ENCODE results near the gene OR10K2.
"Not testable (repeated sequence)": the region's sequence is repeated elsewhere in the genome, so short reads cannot be mapped to it uniquely, and the experiment has no call there.

The OR10K2 gene

DNA sequence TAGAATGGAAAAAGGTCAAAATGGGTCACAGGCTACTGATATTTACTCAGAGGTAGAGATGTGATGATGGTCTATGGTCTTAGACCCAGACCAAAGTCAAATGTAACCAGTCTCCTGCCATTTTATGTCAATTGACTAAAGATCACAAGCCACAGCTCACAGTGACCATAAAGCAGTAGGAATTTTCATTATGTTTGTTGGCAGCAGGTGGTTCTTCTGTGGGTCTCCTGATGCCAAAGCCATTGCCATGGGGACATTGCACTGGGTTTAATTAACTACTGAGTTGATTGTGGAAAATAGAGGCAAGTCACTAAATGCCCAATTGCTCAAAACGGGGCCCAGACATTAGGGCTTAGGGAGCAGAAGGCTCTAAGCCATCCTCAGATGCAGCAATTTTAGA, at the start of gene OR10K2:
Gene OR10K2 (minus strand): TSS at position 101 of the 400 bp plus-strand sequence. CDS start 5,371 bp downstream, outside the sequence.
- no peak for DNase-seq

- DNase-seq, result no peak
These were observed 45.9 kb upstream of the OR10K2 start, which contains the start of gene OR10R2 for GRCh38 chr1:158471920-158472319. Gene OR10R2 (plus strand): TSS chr1:158472220. CDS start chr1:158472326, 106 bp downstream.

- DNase-seq, result no peak
These were observed 35.5 kb upstream of the OR10K2 start, which contains the start of gene OR10K1 for GRCh38 chr1:158461534-158461933. Gene OR10K1 (plus strand): TSS chr1:158461834. CDS start chr1:158465562, 3,728 bp downstream.

DNA sequence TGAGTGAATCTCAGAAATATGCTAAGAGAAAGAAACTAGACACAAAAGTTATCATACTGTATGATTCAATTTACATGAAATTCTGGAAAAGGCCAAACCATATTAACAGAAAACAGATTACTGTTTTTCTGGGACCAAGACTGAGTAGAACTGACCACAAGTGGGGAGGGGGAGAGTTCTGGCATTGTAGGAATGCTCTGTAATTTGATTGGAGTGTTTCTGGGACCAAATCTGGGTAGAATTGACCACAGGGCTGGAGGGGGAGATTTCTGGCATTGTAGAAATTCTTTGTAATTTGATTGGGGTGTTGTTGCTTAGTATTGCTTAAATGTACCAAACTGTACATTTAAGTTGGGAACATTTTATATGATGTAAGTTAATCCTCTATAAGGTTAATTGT, 32.2 kb upstream of the OR10K2 start:
- no peak for DNase-seq

- no peak for DNase-seq
These were observed 31.2 kb upstream of the OR10K2 start for GRCh38 chr1:158457246-158457645.

DNA sequence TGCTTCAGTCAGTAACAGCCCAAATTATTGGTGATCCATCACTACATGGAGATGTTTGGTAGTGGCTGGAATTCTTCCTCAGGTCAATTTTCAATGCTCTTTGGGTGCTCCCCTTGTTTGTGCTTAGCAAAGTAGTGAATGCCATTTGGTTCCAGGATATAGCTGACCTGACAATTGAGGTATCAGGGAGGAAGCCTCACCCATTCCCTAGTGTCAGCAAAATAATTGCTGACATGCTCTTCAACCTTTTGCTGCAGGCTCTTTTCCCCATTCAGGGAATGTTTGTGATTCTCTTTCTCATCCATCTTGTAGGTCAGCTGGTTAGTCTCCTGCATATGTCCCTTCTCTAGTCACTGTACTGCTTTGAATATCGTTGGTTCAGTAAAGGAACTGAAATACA, 28.5 kb upstream of the OR10K2 start:
- DNase-seq, result no peak

DNA sequence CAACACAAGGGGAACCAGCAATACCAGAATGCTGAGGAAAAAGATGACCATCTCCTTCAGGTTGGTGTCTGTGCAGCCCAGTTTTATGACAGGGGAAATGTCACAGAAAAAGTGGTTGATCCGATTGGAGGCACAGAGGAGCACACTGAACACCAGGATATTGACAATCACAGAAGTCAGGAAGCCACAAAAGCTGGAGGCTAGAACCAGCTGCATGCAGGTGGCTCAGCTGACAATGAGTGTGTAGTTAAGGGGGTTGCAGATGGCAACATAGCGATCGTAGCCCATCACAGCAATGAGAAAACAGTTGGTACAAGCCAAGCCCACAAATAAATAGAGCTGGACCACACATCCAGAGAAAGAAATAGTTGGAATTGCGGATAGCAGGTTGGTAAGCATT, 19.3 kb upstream of the OR10K2 start:
- DNase-seq, result no peak

- DNase-seq, result no peak
These were observed 8.7 kb upstream of the OR10K2 start for GRCh38 chr1:158434741-158435140.

DNA sequence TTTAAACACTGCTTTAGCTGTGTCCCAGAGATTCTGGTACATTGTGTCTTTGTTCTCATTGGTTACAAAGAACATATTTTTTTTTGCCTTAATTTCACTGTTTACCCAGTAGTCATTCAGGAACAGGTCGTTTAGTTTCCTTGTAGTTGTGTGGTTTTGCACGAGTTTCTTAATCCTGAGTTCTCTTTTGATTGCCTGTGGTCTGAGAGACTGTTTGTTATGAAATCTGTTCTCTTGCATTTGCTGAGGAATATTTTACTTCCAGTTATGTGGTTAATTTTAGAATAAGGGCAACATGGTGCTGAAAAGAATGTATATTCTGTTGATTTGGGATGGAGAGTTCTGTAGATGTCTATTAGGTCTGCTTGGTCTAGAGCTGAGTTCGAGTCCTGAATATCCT, 4.1 kb upstream of the OR10K2 start:
- not testable (repeated sequence) for DNase-seq

- DNase-seq, result no peak
These were observed 1.0 kb downstream of the OR10K2 start for GRCh38 chr1:158425027-158425426.

DNA sequence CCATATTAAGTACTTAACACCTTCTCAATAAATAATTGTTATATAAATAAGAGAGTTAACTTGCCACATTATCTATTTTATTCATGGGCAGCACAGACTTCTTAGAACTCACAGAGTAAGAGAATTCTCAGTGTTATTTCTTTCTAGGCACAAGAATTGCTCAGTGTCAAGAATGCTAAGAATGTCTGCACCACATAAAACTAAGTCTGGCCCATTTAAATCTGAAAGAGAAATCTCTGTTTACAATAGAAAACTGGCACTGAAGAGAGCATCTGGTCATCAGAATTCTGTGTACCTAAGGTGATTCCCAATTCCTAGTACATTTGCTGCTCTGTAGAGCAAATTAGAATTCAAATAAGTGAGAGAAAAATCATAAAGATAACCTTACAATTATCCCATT, 3.8 kb downstream of the OR10K2 start:
- DNase-seq, result no peak

- no peak for DNase-seq
These were observed 8.5 kb downstream of the OR10K2 start for GRCh38 chr1:158417586-158417985.

GRCh38 chr1:158414651-158415345, 11.2 kb downstream of the OR10K2 start:
- DNase-seq, result no peak

DNA sequence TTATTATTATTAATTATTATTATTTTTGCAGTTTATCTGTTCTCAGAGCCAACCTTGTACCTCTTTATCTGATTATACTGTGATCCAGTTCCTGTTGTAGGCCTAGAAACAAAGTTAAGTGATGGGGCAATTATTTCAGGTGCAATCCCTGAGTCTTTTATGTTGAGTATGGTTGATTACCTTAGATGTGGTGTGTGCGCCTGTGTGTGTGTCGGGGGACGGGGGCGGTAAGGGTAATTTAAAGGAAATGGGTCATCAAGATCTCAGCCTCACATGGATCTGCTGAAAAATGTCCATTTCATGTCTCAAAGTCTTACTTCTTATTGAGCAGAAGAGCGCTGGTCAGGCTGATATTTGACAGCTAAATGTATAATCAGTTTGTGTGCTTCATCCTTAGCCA, 18.9 kb downstream of the OR10K2 start:
- no peak for DNase-seq

DNA sequence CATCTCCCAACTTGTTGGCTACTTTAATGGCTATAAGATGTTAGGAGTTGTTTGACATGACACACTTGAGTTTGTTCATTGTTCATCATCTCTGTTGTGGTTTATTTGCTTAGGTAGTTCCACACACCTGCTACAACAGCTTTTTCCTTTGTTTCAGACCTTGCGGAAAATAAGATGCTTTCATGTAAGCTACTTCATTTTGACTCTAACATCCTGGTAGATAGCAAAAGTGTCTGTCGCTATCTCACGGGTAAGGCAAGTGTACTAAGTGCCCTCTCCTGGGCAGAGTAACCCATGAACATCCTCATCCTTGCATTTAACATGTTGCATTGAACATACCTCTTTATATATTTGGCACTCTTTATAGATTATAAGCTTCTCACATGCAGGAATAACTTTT, 25.2 kb downstream of the OR10K2 start:
- peak; percentile 62 for DNase-seq

DNA sequence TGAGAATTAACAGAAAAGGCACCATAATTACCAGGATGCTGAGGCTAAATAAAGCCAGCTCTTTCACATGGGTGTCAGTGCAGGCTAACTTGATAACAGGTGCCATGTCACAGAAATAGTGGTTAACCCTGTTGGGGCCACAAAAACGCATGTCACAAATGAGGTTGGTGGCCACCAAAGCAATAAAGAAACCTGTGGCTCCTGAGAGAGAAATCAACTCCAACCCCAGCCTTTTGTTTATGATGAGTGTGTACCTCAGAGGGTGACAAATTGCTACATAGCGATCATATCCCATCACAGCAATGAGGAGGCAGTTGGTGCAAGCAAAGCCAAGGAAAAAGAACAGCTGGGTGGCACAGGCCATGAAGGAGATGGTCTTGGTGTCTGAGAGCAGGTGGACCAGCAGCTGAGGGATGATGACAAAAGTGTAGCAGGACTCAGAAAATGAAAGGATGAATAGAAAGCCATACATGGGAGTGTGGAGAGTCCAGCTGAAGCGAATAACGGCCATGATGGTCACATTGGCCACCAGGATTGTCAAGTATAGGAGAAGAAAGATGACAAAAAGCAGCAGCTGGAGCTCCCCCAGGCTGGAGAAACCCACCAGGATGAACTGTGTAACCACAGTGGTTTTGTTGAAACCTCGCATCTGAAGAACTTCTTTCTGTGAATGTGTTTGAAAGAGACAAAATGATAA, 27.1 kb downstream of the OR10K2 start, which contains the start of gene OR10T2:
Gene OR10T2 (minus strand): TSS at position 649 of the 697 bp plus-strand sequence. CDS start 0 bp downstream, at position 649.
- DNase-seq, result no peak

- DNase-seq, result no peak
These were observed 29.4 kb downstream of the OR10K2 start for GRCh38 chr1:158396646-158397045.

GRCh38 chr1:158393476-158393875, 32.6 kb downstream of the OR10K2 start:
- no peak for DNase-seq

DNA sequence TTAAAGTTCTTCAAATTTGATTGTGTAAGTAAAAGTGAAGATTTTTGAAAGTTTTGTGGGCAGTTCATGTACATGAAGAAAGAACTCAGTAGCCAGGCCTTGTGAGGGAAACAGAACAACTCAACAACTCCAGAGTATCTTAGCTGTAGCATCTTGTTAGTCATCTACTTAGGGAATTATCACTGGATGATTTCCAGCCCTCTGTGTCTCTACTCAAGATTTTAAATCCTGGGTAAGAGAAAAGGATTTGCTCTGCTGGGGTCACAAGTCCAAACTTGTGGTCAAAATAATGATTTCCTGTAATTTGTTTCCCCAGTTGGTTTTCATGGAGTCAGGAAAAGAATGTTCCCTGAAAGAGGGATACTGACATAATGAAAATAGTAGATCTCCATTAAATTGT, 34.9 kb downstream of the OR10K2 start:
- DNase-seq, result no peak

- DNase-seq, result no peak
These were observed 35.7 kb downstream of the OR10K2 start for GRCh38 chr1:158390331-158390730.

- no peak for DNase-seq
These were observed 51.2 kb downstream of the OR10K2 start for GRCh38 chr1:158374860-158375259.

- not testable (repeated sequence) for DNase-seq
These were observed 51.9 kb downstream of the OR10K2 start for GRCh38 chr1:158374101-158374500.

DNA sequence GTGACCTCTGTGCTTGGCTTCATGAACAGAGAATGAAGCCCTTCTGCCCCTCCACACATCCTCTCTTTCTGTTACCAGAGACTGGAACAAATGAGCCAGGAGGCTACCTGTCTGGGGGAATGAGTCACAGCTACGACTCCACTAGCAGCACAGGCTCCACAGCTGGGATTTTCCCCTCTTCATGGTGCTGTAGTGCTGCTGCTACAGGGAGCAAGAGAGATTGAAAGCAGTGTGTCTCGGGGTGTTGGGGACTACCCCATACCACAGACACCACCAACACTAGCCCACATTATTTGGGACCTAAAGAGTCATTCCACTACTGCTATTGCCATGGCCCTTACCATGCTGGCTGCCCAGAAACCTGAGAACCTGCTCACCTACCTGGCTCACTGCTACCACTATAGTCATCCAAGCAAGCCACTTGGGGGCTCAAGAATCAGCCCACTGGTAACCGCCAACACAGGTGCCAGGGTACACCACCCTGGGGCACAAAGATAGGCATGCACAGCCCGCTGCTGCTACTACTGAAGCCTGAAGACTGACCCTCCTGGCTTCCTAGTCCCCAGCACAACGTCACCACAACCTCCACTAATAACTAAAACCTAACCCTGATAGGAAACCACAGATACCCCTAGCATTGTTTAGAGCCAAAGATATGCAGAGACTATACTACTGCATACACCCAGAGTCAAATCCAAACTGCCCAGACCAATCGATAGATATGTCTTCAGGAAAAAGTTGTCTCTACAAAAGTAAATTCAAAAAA, 54.7 kb downstream of the OR10K2 start:
- DNase-seq, result peak; percentile 39
